Esophagus muscularis mucosa (tissue), 4 donors: ENCODE data around the gene RPS5.

Experiments used
- EP300 ChIP-seq: sonication (generic); formaldehyde crosslinking; IDR thresholded peaks from one replicate; pipeline ENCODE4 v1.6.1; 2017; ENCODE audit warnings: antibody characterized with exemption
- POLR2A ChIP-seq: fragments of 450-650 bp; IDR thresholded peaks from one replicate; pipeline ENCODE4 v1.6.1; 2017; ENCODE audit warnings: antibody characterized with exemption, moderate library complexity, mild to moderate bottlenecking, low read depth
- TF ChIP-seq, protein P1 (sequence below), 3 experiments: fragments of 200-600 bp in 2 of 3; fragments of 450-650 bp in 1 of 3; sonication (generic) in 2 of 3; IDR thresholded peaks; one replicate each; pipeline ENCODE4 v1.5.1; 2017 to 2019; ENCODE audit warnings: antibody characterized with exemption in 3 of 3, mild to moderate bottlenecking in 2 of 3, moderate library complexity in 1 of 3

DNA sequence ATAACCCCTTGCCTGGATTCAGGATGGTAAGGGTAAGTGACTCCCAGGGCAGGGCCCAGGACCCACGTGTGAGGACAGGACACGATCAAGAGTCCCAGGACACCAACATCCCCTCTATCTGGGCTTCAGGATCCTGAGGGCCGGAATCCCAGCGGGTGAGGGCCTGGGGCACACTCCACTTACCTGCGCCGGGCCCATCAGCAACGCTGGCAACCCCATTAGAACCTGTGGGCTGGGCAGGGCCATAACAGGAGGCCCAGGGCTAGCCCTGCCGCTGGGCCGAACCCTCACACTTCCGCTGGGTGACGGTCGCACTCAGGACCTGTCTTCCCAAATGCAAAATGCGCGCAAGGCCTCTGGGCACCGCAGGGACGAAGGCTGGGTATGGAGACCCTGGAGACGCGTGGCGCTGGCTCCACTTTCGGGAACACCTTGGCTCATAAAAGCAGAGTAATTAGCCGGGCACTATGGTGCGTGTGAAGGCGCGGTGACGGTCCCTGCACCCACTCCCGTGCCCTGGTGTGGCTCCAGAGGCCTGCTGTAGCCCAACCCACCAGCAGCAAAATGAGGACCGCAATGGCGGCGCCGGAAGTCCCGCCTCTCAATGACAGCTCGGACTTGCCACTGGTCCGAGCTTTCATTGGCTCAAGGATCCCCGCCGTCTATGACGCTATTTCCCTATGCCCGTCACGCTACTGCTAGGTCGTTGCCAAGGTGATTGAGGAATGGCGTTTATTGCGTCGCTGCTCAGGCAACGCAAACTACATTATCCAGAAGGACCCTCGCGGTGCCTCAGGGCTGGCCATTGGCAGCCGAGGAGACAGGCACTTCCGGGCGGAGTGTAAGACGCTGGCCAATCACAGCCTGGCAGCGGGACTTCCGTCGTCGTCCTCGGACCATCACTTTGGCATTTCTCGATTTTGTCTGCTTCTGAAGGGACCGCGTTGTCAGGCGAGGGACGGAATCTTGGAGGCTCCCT, 52.8 kb downstream of the RPS5 start, which contains the start of gene ZNF132:
- TF ChIP-seq, protein P1, sequence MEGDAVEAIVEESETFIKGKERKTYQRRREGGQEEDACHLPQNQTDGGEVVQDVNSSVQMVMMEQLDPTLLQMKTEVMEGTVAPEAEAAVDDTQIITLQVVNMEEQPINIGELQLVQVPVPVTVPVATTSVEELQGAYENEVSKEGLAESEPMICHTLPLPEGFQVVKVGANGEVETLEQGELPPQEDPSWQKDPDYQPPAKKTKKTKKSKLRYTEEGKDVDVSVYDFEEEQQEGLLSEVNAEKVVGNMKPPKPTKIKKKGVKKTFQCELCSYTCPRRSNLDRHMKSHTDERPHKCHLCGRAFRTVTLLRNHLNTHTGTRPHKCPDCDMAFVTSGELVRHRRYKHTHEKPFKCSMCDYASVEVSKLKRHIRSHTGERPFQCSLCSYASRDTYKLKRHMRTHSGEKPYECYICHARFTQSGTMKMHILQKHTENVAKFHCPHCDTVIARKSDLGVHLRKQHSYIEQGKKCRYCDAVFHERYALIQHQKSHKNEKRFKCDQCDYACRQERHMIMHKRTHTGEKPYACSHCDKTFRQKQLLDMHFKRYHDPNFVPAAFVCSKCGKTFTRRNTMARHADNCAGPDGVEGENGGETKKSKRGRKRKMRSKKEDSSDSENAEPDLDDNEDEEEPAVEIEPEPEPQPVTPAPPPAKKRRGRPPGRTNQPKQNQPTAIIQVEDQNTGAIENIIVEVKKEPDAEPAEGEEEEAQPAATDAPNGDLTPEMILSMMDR (IDR thresholded peaks at IDR 0.05): no peak
- no peak for TF ChIP-seq POLR2A
- TF ChIP-seq EP300: no peak
